IMR-90 (cell line): ENCODE data around the gene CRACR2B. TPM values are rescaled to one million over a fixed set of nuclear protein-coding genes. Genes with fewer than 3 reads are reported as not detected.

Source experiments
- ATAC-seq: fragments of 200-7000 bp; cut with Tn5 transposase; 2 replicates; pipeline ENCODE4 v1.9.1; 2020; ENCODE audit warnings: low read depth, mild to moderate bottlenecking, moderate library complexity
- BruUV-seq: library from RNA; stranded (reverse); fragments of 400-500 nt; replicated peaks from 2 replicates; lab custom pipeline; 2021; lab: Mats Ljungman, UMichigan
- CTCF ChIA-PET: fragments of 300-600 bp; formaldehyde crosslinking; extraction: SDS; loops from one replicate; lab custom pipeline; 2021; ENCODE audit warnings: antibody characterized with exemption; lab: Yijun Ruan, JAX
- POLR2A ChIA-PET: fragments of 300-600 bp; sonication (Branson Sonifier 250); formaldehyde crosslinking; loops from one replicate; lab custom pipeline; 2022; ENCODE audit warnings: antibody characterized with exemption; ENCODE audit not compliant: unreplicated experiment; lab: Charles Lee
- DNase-seq: peaks from one replicate; pipeline ENCODE4 v3.0.0; 2013
- H2AFZ ChIP-seq: replicated peaks from 2 replicates; pipeline ENCODE3; 2013; ENCODE audit warnings: low read length, mild to moderate bottlenecking; ENCODE audit not compliant: poor library complexity
- H2AK5ac ChIP-seq: 2 replicates; pipeline ENCODE4 v1.6.1; 2013; ENCODE audit warnings: low read depth, low read length, inconsistent platforms
- H2AK9ac ChIP-seq: replicated peaks from 2 replicates; pipeline ENCODE3; 2013; ENCODE audit warnings: mild to moderate bottlenecking, low read depth, low read length, moderate library complexity; ENCODE audit not compliant: poor library complexity
- H2BK120ac ChIP-seq: 2 replicates; pipeline ENCODE4 v1.6.1; 2013; ENCODE audit warnings: low read depth, low read length, inconsistent platforms
- H2BK15ac ChIP-seq: 3 replicates; pipeline ENCODE4 v1.6.1; 2013; ENCODE audit warnings: low read depth, low read length, inconsistent platforms
- H2BK20ac ChIP-seq: 2 replicates; pipeline ENCODE4 v1.6.1; 2013; ENCODE audit warnings: low read depth, mild to moderate bottlenecking, inconsistent platforms, low read length, moderate library complexity
- H2BK5ac ChIP-seq: 2 replicates; pipeline ENCODE4 v1.6.1; 2013; ENCODE audit warnings: mild to moderate bottlenecking, low read depth, low read length, inconsistent platforms; ENCODE audit not compliant: poor library complexity, severe bottlenecking
- H3K14ac ChIP-seq: replicated peaks from 2 replicates; pipeline ENCODE4 v1.6.1; 2013; ENCODE audit warnings: low read depth, low read length, inconsistent platforms
- H3K18ac ChIP-seq: 2 replicates; pipeline ENCODE4 v1.6.1; 2013; ENCODE audit warnings: low read depth, low read length, control low read depth
- H3K23ac ChIP-seq: 2 replicates; pipeline ENCODE4 v1.6.1; 2013; ENCODE audit warnings: low read depth, low read length, inconsistent platforms
- H3K27ac ChIP-seq: 2 replicates; pipeline ENCODE4 v1.5.1; 2013; ENCODE audit warnings: mild to moderate bottlenecking, control low read depth, low read length; ENCODE audit not compliant: insufficient read depth
- H3K27me3 ChIP-seq: 2 replicates; pipeline ENCODE4 v1.6.1; 2013; ENCODE audit warnings: low read length; ENCODE audit not compliant: control insufficient read depth, insufficient read depth
- H3K36me3 ChIP-seq: 2 replicates; pipeline ENCODE4 v1.6.1; 2013; ENCODE audit warnings: low read length, mixed read lengths; ENCODE audit not compliant: control insufficient read depth, insufficient read depth
- H3K4ac ChIP-seq: 2 replicates; pipeline ENCODE4 v1.6.1; 2013; ENCODE audit warnings: low read depth, low read length, inconsistent platforms
- H3K4me1 ChIP-seq: 2 replicates; pipeline ENCODE4 v1.6.1; 2013; ENCODE audit warnings: low read length, mixed read lengths; ENCODE audit not compliant: control insufficient read depth, insufficient read depth
- H3K4me2 ChIP-seq: 2 replicates; pipeline ENCODE4 v1.6.1; 2013; ENCODE audit warnings: low read depth, mild to moderate bottlenecking, control low read depth, low read length, moderate library complexity
- H3K4me3 ChIP-seq: 2 replicates; pipeline ENCODE4 v1.5.1; 2013; ENCODE audit warnings: low read depth, mild to moderate bottlenecking, control low read depth, low read length, moderate library complexity; ENCODE audit not compliant: insufficient read depth
- H3K56ac ChIP-seq: 2 replicates; pipeline ENCODE4 v1.6.1; 2013; ENCODE audit warnings: low read length, inconsistent platforms; ENCODE audit not compliant: insufficient read depth; ENCODE audit errors: extremely low read depth
- H3K79me1 ChIP-seq, 2 experiments: 2 replicates each; pipeline ENCODE4 v1.6.1; 2013; ENCODE audit warnings: low read length in 2 of 2, inconsistent platforms in 1 of 2, low read depth in 1 of 2
- H3K9ac ChIP-seq: 2 replicates; pipeline ENCODE4 v1.6.1; 2013; ENCODE audit warnings: low read depth, low read length, control low read depth
- H3K9me1 ChIP-seq: 2 replicates; pipeline ENCODE4 v1.6.1; 2013; ENCODE audit warnings: low read length, inconsistent platforms; ENCODE audit not compliant: insufficient read depth
- H3K9me3 ChIP-seq: 2 replicates; pipeline ENCODE4 v1.6.1; 2013; ENCODE audit warnings: low read length; ENCODE audit not compliant: control insufficient read depth, insufficient read depth
- H4K20me1 ChIP-seq: 2 replicates; pipeline ENCODE4 v1.6.1; 2013; ENCODE audit warnings: low read length, inconsistent platforms; ENCODE audit not compliant: insufficient read depth
- H4K5ac ChIP-seq: 2 replicates; pipeline ENCODE4 v1.6.1; 2013; ENCODE audit warnings: mild to moderate bottlenecking, low read depth, low read length, control low read depth
- H4K8ac ChIP-seq, 2 experiments: 2 replicates each; pipeline ENCODE4 v1.6.1; 2013; ENCODE audit warnings: low read depth in 2 of 2, low read length in 2 of 2, control low read depth in 1 of 2, inconsistent platforms in 1 of 2
- H4K91ac ChIP-seq: 2 replicates; pipeline ENCODE4 v1.6.1; 2013; ENCODE audit warnings: low read depth, low read length, inconsistent platforms; ENCODE audit not compliant: insufficient read depth
- CHD1 ChIP-seq: IDR thresholded peaks from 2 replicates; pipeline ENCODE4 v1.6.1; 2012; ENCODE audit warnings: low read depth, low read length, improper control_type of control experiment
- MXI1 ChIP-seq: IDR thresholded peaks from 2 replicates; pipeline ENCODE4 v1.6.1; 2012; ENCODE audit warnings: low read depth, mild to moderate bottlenecking, low read length, moderate library complexity, borderline replicate concordance
- WGBS, 2 experiments: methylation state at CpG; one replicate each; pipeline versions ENCODE4 v1.1.5 to v1.1.7; 2013; ENCODE audit warnings: missing lambda C conversion rate in 2 of 2; ENCODE audit not compliant: insufficient read length in 1 of 2; ENCODE audit errors: extremely low coverage in 2 of 2; 5-methylcytosine and 5-hydroxymethylcytosine counted together
- dilution Hi-C: fragments of 300-500 bp; cut with HindIII; formaldehyde crosslinking; loops from one replicate; pipeline ENCODE4 v1.14.3; 2018; ENCODE audit warnings: low sequenced_read_pairs; ENCODE audit not compliant: unreplicated experiment
- in situ Hi-C: fragments of 300-500 bp; cut with MboI; formaldehyde crosslinking; loops from 3 replicates; pipeline ENCODE4 v1.14.3; 2019; ENCODE audit warnings: low sequenced_read_pairs, inconsistent platforms, mixed read lengths
- intact Hi-C: fragments of 100-400 bp; cut with micrococcal nuclease; formaldehyde crosslinking; loops from 2 replicates; pipeline ENCODE4 v1.10.0; 2022
- polyA plus RNA-seq, 3 experiments: library from polyadenylated mRNA; depleted of rRNA; stranded (reverse); fragments of >200 nt; gene quantifications; 2 replicates each; pipeline ENCODE4 v1.2.3, GENCODE V29; 2012; ENCODE audit warnings: low replicate concordance in 1 of 3
- total RNA-seq: library from RNA; depleted of rRNA; stranded (reverse); fragments of >200 nt; gene quantifications from 2 replicates; pipeline ENCODE4 v1.2.3, GENCODE V29; 2012
- TF ChIP-seq, protein P1 (sequence below): fragments of 150-350 bp; IDR thresholded peaks from 2 replicates; pipeline ENCODE4 v1.6.1; 2017; ENCODE audit warnings: mild to moderate bottlenecking, antibody characterized with exemption, low read length, low read depth

The CRACR2B gene
- total and polyA plus RNA-seq, 2 of the 4 experiments (the other 2 are of a cell fraction): 0.54 to 2.5 TPM

- Histone ChIP-seq H4K91ac (no peak overlapping the region), H2BK120ac (no peak overlapping the region), H3K23ac (no peak overlapping the region), H3K18ac (no peak overlapping the region), H2BK5ac (no peak overlapping the region), H3K9me3 (no peaks in the 10 kb centered on the region), H2BK15ac (no peak overlapping the region), H2AK9ac (peak overlapping the region; percentile 76), H3K27ac (no peak overlapping the region), H3K4ac (no peak overlapping the region), H3K9ac (no peak overlapping the region), H3K9me1 (peaks cover 3% of the 10 kb centered on the region; the same call in 1 of the 2 replicates), H4K20me1 (peaks cover 59% of the 10 kb centered on the region), H3K4me3 (no peak overlapping the region), H3K79me1 (peaks cover 24 to 65% of the 10 kb centered on the region in 2 experiments; a peak in 3 of 4 replicates), H2AK5ac (no peak overlapping the region), H3K27me3 (no peaks in the 10 kb centered on the region), H2BK20ac (no peak overlapping the region), H3K36me3 (peaks cover 35% of the 10 kb centered on the region; the same call in 1 of the 2 replicates), H4K5ac (no peak overlapping the region), H4K8ac (no peak overlapping the region), H3K4me1 (peaks cover 12% of the 10 kb centered on the region), H2AFZ (peak overlapping the region; percentile 43), H3K4me2 (no peak overlapping the region), H3K14ac (no peak overlapping the region), H3K56ac (no peak overlapping the region)
- TF ChIP-seq MXI1 (no peak), CHD1 (no peak)
- TF ChIP-seq, protein P1, sequence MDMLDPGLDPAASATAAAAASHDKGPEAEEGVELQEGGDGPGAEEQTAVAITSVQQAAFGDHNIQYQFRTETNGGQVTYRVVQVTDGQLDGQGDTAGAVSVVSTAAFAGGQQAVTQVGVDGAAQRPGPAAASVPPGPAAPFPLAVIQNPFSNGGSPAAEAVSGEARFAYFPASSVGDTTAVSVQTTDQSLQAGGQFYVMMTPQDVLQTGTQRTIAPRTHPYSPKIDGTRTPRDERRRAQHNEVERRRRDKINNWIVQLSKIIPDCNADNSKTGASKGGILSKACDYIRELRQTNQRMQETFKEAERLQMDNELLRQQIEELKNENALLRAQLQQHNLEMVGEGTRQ: no peak
- in situ Hi-C loops: no loop called here
- ChIA-PET CTCF (no interaction called here), POLR2A (no interaction called here)
- BruUV-seq: no TSS peak
- ATAC-seq: no peak
- DNase-seq: no peak
- dilution Hi-C loops: no loop called here
- intact Hi-C loops: no loop called here
- 71% methylated on average over 16 of the region's 20 CpGs; no CpG with 5 or more reads in 1 of the 2 experiments for WGBS, 2 experiments
Observed at GRCh38 chr11:862081-862661, 34.5 kb downstream of the CRACR2B start.
